ENCODE data around the gene MAGEH1.

The MAGEH1 gene

GRCh38 chrX:55489314-55490009, 37.5 kb downstream of the MAGEH1 start, which contains the start of gene USP51:
USP51 (minus strand) TSS chrX:55489848; CDS start chrX:55488939, 909 bp downstream.
- Histone ChIP-seq H3K36me3 (ENCODE audit: control insufficient read depth in 4 of 4, insufficient read depth in 4 of 4, low read length in 3 of 4) (peaks cover 0 to 5% (median 0%) of the 10 kb centered on the region in 4 experiments), H3K27ac (ENCODE audit: insufficient read depth in 1 of 2, low read depth in 1 of 2, low read length in 2 of 2, poor library complexity in 1 of 2, severe bottlenecking in 2 of 2) (peak within 1 kb of the TSS; percentile 68 to 91), H3K9me3 (ENCODE audit: control extremely low read depth in 1 of 5, control insufficient read depth in 4 of 5, insufficient read depth in 2 of 5, low read depth in 1 of 5, low read length in 4 of 5) (no peaks in the 10 kb centered on the region), H3K27me3 (replicated peaks in 2 of 5; ENCODE audit: control insufficient read depth in 4 of 5, insufficient read depth in 5 of 5, low read length in 4 of 5) (peaks cover 0 to 3% (median 0%) of the 10 kb centered on the region in 5 experiments), H3K4me1 (ENCODE audit: control extremely low read depth in 1 of 4, control insufficient read depth in 4 of 4, insufficient read depth in 4 of 4, low read length in 3 of 4) (peaks cover 2 to 24% (median 17%) of the 10 kb centered on the region in 4 experiments), H3K4me3 (ENCODE audit: control insufficient read depth in 1 of 7, extremely low read depth in 1 of 7, insufficient read depth in 4 of 7, low read depth in 2 of 7, low read length in 6 of 7) (peak within 1 kb of the TSS; percentile 70 to 88 (median 81))
- POLR2A ChIA-PET, result no interaction called here
- 28% methylated on average over 27 of the region's 34 CpGs for WGBS (ENCODE audit: insufficient coverage)
- CTCF ChIA-PET, result interaction anchor here (1.1 kb wide), 1 partner anchor 38 kb away, joined by 3 read pairs; the partner anchor contains the start of gene MAGEH1
- peak; percentile 36 to 73 (median 55) for DNase-seq

- H3K9me3 ChIP-seq (ENCODE audit: control extremely low read depth in 1 of 5, control insufficient read depth in 4 of 5, insufficient read depth in 2 of 5, low read depth in 1 of 5, low read length in 4 of 5), result no peaks in the 10 kb centered on the region
- POLR2A ChIA-PET, result no interaction called here
- peaks cover 2 to 24% (median 17%) of the 10 kb centered on the region in 4 experiments for H3K4me1 ChIP-seq (ENCODE audit: control extremely low read depth in 1 of 4, control insufficient read depth in 4 of 4, insufficient read depth in 4 of 4, low read length in 3 of 4)
- H3K27me3 ChIP-seq (replicated peaks in 2 of 5; ENCODE audit: control insufficient read depth in 4 of 5, insufficient read depth in 5 of 5, low read length in 4 of 5), result peaks cover 0 to 3% (median 0%) of the 10 kb centered on the region in 5 experiments
- DNase-seq, result no peak
- H3K36me3 ChIP-seq (ENCODE audit: control insufficient read depth in 4 of 4, insufficient read depth in 4 of 4, low read length in 3 of 4), result peaks cover 0 to 5% (median 0%) of the 10 kb centered on the region in 4 experiments
- CTCF ChIA-PET, result interaction anchor here (1.3 kb wide), 1 partner anchor 227 kb away, joined by 3 read pairs; the partner anchor contains the start of gene RRAGB
- H3K4me3 ChIP-seq (ENCODE audit: control insufficient read depth in 1 of 7, extremely low read depth in 1 of 7, insufficient read depth in 4 of 7, low read depth in 2 of 7, low read length in 6 of 7), result peak overlapping the region; percentile 20 to 88 (median 77)
- WGBS (ENCODE audit: insufficient coverage), result 92% methylated on average over 2 of the region's 4 CpGs
- H3K27ac ChIP-seq (ENCODE audit: insufficient read depth in 1 of 2, low read depth in 1 of 2, low read length in 2 of 2, poor library complexity in 1 of 2, severe bottlenecking in 2 of 2), result peak overlapping the region; percentile 68 to 91
Measured at GRCh38 chrX:55490121-55490520, 38.2 kb downstream of the MAGEH1 start.

DNA sequence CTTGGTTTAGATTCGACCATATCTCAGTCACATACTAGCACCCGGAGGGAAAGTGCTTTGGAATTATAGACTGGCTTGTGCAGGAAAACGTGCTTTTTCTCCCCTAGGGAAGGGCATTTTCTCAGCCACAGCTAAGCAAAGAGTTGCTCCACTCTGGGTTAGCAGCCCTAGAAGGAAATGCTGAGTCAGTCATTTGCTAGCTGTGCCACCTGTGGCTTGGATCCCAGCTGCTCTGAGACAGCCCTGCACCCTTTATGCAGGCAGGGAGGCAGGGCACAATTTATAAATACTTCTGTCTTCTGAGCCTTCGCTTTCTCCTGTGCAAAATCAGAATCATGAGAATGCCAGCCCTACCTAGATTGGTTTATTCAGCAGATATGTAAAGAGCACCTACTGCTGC, 39.0 kb downstream of the MAGEH1 start:
- Histone ChIP-seq H3K27ac (ENCODE audit: insufficient read depth in 1 of 2, low read depth in 1 of 2, low read length in 2 of 2, poor library complexity in 1 of 2, severe bottlenecking in 2 of 2) (no peak overlapping the region), H3K4me3 (ENCODE audit: control insufficient read depth in 1 of 7, extremely low read depth in 1 of 7, insufficient read depth in 4 of 7, low read depth in 2 of 7, low read length in 6 of 7) (no peak overlapping the region), H3K27me3 (replicated peaks in 2 of 5; ENCODE audit: control insufficient read depth in 4 of 5, insufficient read depth in 5 of 5, low read length in 4 of 5) (peaks cover 0 to 3% (median 0%) of the 10 kb centered on the region in 5 experiments), H3K36me3 (ENCODE audit: control insufficient read depth in 4 of 4, insufficient read depth in 4 of 4, low read length in 3 of 4) (peaks cover 0 to 5% (median 0%) of the 10 kb centered on the region in 4 experiments), H3K9me3 (ENCODE audit: control extremely low read depth in 1 of 5, control insufficient read depth in 4 of 5, insufficient read depth in 2 of 5, low read depth in 1 of 5, low read length in 4 of 5) (no peaks in the 10 kb centered on the region), H3K4me1 (ENCODE audit: control extremely low read depth in 1 of 4, control insufficient read depth in 4 of 4, insufficient read depth in 4 of 4, low read length in 3 of 4) (peaks cover 2 to 24% (median 17%) of the 10 kb centered on the region in 4 experiments)
- ChIA-PET POLR2A (no interaction called here), CTCF (interaction anchor here (1.3 to 1.4 kb wide), 2 partner anchors 38 to 227 kb away, joined by 3 to 4 read pairs; partner anchors contain the start of gene RRAGB)
- WGBS (ENCODE audit: insufficient coverage), result 66% methylated on average over 4 of the region's 4 CpGs
- peak; percentile 10 to 52 (median 43) for DNase-seq
